IPS-NIHi7 (cell line): ENCODE results near the gene SMC1B.

Experiments
- DNase-seq: peaks from one replicate; pipeline ENCODE4 v3.0.0; 2012; ENCODE audit warnings: mixed read lengths; ENCODE audit errors: extremely low spot score

Gene SMC1B

DNA sequence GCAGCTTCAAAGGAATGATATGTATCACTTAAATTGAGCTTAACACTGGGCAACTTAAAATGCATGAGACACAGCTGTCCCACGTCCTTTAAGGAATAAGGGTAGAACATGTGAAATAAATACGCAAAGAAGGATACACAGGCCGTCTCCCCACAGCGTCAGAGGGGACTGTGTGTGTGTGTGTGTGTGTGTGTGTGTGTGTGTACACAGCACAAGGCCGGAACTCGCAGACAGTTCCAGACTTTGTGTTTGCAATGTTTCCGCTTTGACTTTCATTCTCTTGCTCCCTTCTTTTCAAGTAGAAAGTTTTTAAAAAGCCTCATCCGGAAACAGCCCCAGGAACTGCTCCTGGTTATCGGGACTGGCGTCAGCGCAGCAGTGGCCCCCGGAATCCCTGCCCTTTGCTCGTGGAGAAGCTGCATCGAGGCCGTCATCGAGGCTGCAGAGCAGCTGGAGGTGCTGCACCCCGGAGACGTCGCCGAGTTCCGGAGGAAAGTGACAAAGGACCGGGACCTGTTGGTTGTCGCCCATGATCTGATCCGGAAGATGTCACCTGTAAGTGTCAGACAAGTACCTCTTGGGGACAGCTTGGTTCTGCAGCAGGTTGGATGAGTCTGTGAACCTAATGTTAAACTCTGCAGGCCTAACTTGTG, 90.4 kb downstream of the SMC1B start:
- DNase-seq, result no peak

GRCh38 chr22:45321827-45322226, 91.6 kb downstream of the SMC1B start:
- no peak for DNase-seq

GRCh38 chr22:45320357-45320976, 92.9 kb downstream of the SMC1B start:
- no peak for DNase-seq

DNA sequence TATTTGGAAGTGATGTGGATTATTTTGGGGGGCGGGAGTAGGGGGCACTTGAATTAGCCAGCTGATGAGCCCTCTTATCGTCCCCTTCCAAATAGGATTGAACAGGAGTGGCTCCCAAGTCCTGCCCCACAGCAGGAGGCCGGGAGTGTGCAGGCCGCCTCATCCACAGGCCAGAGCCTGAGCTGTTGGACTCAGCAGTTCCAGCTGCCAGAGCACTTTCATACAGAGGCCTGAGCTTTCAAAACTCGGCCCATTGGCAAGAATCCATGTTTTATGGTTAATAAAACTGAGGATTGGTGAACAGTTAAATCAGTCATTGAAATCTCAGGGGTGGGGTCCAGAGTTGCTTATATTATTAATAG, 94.1 kb downstream of the SMC1B start:
- no peak for DNase-seq

- no peak for DNase-seq
Measured at GRCh38 chr22:45318558-45319323, 94.7 kb downstream of the SMC1B start.

- peak; percentile 51 for DNase-seq
Measured at GRCh38 chr22:45318168-45318557, 95.2 kb downstream of the SMC1B start.

DNA sequence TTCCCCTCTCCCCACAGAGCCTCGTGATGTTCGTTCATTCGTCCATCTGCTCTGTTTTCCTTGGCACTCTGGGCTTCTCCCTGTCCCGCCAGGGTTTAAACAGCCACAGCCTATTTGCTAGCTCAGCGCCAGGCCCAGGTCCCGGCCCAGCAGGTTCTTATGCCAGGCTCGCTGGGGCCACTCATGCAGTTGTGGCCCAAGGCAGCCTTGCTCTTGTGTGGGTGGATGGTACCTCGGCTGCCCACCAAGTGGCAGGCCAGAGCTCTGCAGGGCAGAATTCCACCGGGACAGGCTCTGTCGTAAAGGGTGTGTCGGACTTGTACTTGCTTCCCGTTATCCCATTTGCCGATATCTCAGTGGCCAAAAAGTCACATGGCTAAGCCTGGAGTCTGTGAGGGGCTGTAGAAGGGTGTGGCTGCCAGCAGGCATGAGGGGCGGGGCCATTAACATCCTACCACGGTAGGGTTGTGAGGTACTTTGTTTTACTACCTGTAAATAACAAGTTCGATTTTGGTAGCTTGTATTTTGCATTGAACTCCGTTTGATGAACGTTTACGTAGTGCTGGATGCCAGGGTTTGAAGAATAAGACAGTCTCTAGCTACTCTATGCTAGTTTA, 95.7 kb downstream of the SMC1B start:
- peak; percentile 31 for DNase-seq

- no peak for DNase-seq
Measured at GRCh38 chr22:45316796-45317526, 96.4 kb downstream of the SMC1B start.

GRCh38 chr22:45314786-45315185, 98.6 kb downstream of the SMC1B start:
- no peak for DNase-seq

DNA sequence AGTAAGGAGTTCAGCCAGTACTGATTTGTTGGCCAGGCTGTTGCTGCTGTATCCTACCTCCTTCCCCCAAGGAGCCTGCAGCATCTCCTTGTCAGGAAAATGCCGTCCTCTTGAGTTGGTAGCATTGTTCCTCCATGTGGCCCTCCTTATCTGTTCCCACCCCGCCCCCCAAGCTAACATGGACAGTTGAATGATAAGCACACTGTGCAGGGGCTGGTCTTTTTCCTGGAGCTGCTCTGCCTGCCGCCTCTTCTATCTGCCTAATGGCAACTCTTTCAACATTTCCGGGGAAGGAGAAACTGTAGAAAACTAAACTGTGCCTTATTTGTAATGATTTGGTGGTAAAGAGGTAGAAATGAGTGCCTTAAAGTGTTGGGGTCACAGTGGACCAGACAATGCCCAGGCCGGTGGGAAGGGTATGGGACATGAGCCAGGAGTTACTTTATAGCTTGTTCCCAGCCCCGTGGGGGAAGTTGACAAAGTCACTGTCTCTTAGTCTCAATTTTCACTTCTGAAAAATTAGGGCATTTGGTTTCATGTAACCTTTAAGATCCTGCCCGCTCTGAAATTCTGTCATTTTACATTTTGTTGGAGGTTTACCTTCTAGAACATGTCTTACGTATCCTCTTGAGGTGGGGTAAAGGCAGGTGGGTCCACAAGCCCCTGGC, 99.2 kb downstream of the SMC1B start:
- no peak for DNase-seq

- no peak for DNase-seq
Measured at GRCh38 chr22:45312856-45313255, 100.5 kb downstream of the SMC1B start.

DNA sequence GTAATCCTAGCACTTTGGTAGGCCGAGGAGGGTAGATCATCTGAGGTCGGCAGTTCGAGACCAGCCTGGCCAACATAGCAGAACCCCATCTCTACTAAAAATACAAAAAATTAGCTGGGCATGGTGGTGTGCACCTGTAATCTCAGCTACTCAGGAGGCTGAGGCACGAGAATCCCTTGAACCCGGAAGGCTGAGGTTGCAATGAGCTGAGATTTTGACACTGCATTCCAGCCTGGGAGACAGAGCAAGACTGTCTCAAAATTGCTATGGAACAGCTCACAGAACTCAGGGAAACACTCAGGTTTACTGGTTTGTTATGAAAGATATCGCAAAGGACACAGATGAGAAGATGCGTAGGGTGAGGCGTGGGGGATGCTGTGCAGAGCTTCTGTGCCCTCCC, 101.0 kb downstream of the SMC1B start:
- DNase-seq, result no peak

DNA sequence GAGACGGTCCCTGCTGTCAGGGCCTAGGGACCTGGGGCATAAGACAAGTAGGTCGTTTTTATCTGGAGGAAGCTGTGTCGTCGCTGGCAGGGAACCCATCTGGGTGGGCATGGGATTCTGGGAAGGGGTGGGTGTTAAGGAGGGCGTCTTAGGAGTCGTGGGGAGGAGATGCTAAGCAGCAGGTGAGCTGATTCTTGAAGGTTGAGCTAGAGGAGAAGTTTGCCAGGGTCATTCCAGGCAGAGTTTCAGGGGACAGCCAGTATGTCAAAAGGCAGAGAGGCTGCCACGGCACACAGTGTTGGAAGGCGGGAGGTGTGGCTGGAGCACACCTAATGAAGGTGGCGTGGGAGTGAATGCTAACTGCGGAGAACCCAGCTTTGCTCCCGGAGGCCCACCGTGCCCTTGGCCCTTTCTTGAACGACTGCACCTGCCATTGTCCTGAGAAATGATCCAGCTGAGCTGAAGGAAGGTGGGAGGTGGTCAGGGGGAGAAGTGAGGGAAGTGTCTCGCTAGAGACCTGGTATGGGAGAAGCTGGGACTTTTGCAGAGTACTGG, 102.3 kb downstream of the SMC1B start:
- DNase-seq, result no peak

GRCh38 chr22:45310331-45310976, 102.9 kb downstream of the SMC1B start:
- no peak for DNase-seq

GRCh38 chr22:45309422-45310227, 103.8 kb downstream of the SMC1B start, which contains the start of gene FAM118A:
TSS of gene FAM118A (plus strand) at chr22:45309934. CDS start at chr22:45322380, 12,446 bp downstream.
- peak; percentile 94 for DNase-seq

DNA sequence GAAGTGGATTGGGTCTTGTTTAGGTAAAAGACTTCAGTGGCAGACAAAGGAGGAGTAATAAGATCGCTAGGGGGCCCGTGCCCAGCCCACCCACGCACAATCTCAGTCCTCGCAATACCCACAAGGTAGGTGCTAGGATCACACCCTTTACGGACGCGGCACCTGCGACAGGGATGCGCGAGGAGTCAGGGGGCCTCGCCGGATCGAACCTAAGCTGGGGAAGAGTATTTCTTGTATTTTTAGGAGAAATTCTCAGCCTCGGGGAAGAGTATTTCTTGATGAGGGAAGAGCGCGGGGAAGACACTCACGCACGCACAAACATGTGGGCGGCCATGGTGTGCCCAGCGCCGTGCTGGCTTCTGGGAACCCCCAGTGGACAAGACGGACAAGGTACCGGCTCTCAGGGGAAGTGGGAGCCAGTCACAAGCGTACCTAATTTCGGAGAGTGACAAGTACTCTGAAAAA, 104.4 kb downstream of the SMC1B start:
- DNase-seq, result peak; percentile 33

- DNase-seq, result no peak
Measured at GRCh38 chr22:45308391-45308956, 104.9 kb downstream of the SMC1B start.

DNA sequence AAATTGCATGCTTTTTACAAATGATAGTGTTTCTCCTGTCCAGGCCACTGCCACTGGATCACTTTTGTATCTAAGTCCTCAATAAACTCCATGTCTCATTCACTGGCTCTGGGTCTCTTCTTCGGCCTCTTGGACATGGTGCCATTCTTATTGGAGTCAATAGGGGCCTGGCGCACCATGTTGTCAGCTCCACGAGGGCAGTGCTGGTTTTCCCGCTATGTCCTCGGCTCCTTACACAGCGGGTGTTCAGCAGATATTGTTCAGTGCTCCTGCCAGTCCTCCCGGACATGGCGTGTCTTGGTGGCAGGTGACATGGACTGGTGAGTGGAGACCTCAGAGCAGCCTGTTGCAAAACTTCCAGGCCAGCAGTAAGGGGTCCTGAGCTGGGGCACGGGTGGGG, 107.3 kb downstream of the SMC1B start:
- DNase-seq, result no peak

DNA sequence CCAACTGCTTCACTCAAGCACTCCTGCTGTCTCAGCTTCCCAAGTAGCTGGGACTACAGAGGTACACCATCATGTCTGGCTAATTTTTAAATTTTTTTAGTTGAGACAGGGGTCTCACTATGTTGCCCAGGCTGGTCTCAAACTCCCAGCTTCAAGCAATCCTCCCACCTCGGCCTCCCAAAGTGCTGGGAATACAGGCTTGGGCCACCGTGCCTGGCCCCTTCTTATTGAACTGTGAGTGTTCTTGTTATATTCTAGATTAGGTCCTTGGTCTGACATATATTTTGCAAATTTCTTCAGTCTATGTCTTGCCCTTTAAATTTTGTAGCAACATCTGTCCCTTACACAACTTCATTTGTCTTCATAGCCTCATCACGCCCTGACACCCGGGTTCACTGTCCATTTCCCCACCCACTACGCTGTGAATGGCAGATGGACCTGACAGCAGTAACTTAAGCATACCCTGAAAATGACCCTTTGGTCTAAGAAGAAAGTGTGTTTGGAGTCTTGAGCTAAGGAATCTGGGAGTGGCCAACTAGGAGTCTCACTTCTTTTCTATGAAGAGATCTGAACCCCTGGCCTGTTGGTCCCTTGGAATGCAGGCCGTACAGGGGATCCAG, 107.8 kb downstream of the SMC1B start:
- DNase-seq, result no peak
